Stimulated activated CD8-positive, alpha-beta memory T cell treated with anti-CD3 and anti-CD28 coated beads, Interleukin-15, amount 100 ng/mL, for 24 hours (primary cell): ENCODE results near the gene CCL11.

Experiments used
- DNase-seq: peaks from one replicate; pipeline ENCODE4 v3.0.0-alpha.2; 2020; ENCODE audit warnings: low read depth

The CCL11 gene

GRCh38 chr17:34257299-34257985 is 28.1 kb upstream of the CCL11 start:
- DNase-seq = no peak

DNA sequence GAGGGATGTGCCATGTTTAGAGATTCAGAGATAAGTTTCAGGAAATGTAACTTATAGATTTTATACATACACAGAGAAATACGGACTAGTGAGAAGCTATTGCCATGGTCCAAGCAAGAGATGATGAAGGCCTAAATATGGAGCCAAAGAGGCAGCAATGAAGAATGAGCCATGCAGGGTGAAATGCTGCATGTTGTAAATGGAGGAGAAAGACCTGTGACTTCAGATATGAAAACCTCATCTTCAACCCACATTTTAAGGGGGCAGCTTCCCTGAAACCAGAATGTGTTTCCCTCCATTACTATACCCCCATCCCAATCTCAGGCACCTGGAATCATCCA is 27.6 kb upstream of the CCL11 start:
- DNase-seq = no peak

GRCh38 chr17:34259146-34259545 is 26.4 kb upstream of the CCL11 start:
- DNase-seq = no peak

DNA sequence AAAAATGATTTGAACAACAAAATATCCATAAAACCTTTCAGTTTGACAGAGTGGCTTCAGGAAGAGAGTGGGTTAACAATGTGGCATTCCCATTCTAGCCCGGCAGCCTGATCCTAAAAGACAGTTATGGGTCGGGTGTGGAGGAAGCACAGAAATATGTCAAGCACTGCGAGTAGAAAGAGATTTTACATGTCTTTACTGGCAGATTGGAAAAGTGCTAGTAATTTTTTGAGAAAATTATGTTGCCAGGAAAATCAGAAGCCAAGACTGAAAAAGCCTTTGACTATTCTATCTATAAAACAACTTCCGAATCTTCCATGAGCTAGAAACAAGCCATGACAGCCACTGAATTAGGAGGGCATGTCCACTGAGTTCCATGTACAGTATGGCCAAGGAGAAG is 24.7 kb upstream of the CCL11 start:
- no peak for DNase-seq

GRCh38 chr17:34261568-34262337 is 23.8 kb upstream of the CCL11 start:
- DNase-seq = no peak

DNA sequence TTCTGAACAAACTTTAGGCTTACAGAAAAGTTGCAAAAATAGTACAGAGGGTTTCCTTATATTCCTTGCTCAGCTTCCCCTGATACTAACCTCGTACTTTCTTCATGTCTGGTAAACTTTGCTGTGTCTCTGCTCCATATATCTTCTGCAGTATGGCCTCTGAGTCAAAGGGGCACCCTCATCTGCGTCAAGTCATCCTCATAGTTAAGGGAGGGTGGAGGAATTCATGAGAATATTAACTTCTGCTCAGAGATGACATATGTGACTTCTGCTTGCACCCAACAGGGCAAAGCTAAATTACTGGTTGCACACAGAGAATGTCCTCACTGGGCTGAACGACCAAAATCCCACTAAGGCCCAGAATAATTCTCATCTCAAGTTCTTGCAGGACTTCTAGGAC is 19.8 kb upstream of the CCL11 start:
- DNase-seq = no peak

GRCh38 chr17:34269969-34270368 is 15.6 kb upstream of the CCL11 start, which contains the start of gene CCL7:
CCL7 (plus strand) TSS chr17:34270221; CDS start chr17:34270291, 70 bp downstream.
- no peak for DNase-seq

DNA sequence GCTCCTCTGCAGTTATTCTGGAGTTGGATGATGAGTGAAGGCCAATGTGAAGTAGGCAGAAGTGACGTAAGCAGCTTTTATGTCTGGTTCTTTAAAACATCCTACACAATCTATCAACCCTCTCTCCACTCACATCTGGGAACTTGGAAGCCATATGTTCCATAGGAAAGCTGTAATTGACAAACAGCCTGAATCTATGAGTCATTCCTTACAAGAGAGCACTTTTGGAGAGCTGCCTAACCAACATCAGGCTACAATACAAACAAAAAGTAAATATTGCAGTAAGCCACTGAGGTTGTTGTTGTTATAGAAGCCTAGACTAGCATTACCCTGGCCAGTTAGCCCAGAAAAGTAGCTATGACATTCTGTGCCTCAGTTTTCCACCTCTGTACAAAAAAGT is 9.7 kb upstream of the CCL11 start:
- DNase-seq = no peak

DNA sequence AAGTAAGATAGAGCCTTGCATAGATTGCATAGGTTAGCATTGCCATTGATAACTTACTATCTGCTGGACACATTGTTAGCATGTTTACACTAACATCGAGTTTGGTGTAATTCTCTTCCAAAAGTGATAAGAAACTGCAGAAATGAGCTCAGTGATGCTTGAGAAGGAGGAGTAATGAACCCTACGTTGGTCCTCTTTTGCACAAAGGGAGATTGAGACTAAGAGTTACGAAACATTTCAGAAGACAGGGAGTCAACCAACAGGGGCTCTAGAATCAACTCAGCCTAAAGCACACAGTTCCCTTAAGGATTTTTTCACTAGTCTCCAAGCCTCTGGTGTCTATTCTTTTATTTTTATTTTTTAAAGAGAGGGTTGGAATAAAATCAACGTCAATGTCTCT is 8.7 kb upstream of the CCL11 start:
- DNase-seq = no peak

GRCh38 chr17:34283571-34283970 is 2.0 kb upstream of the CCL11 start:
- DNase-seq = no peak

GRCh38 chr17:34287875-34288274 is 2.3 kb downstream of the CCL11 start:
- no peak for DNase-seq

- DNase-seq = no peak
These were observed 5.0 kb downstream of the CCL11 start for GRCh38 chr17:34290586-34290985.

DNA sequence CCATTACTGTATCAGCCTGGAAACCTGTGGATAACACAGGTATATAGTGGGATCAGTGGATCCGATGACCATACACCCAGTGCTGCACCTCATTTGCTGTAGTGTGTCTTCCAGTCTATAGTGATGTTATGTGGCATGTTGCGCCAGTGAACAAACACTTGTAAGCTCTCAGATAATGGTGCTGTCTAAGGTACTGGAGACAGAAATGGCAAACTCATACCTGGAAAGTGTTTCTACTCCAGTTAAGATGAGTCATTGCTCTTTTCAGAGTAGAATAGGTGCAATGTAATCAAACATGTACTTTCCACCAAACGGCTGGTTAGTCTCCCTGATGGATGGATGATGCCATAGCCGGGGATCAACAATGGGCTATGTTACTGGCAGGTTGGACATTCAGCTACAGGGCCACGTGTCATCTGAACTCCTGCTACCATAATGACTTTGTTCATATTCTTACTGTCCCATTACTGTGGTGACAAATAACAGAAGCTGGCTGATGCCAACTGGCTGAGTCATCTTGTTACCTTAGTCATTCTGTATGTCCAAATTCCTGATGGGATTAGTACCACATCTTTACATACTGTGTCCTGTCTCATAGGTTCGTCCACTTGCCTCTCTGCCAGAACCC is 6.3 kb downstream of the CCL11 start:
- DNase-seq = no peak

DNA sequence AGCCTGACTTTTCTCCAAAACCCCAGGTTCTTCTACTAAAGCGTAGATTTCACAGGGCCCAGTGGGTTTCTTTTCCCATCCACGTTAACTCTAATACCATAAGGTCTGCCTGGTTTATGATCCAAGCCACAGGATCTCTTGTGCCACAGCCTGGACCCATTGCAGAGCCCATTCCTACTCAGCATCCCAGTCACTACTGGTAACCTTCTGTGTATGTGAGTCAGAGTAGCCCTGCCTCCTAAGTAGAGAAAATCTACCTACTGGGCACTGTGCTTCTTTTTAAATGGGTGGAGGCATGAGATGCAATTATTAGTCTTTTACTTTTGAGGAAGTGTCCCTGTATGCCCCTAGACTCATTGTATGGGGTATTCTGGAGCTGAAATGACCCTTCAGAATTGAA is 13.5 kb downstream of the CCL11 start:
- DNase-seq = no peak

- DNase-seq = no peak
These were observed 14.5 kb downstream of the CCL11 start for GRCh38 chr17:34299956-34300577.

GRCh38 chr17:34300652-34301370 is 15.3 kb downstream of the CCL11 start:
- no peak for DNase-seq

DNA sequence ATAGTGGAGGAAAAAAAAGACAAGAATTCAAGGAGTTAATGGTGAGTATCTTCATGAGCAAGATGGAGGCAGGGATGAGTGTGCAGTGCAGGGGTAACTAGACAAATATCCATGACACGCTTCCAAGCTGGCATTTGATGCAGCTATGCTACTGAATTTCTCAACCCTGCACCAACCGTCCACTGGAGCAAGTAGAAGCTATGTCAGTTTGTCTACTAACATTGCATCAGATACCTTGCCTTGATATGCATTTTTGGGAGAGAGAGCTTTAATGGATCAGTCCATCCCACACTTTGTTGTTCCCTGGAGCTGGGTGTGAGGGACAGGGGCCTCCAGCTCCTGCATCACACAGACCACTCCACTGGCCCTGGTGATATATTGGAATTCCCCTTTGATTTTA is 16.4 kb downstream of the CCL11 start:
- DNase-seq = no peak

DNA sequence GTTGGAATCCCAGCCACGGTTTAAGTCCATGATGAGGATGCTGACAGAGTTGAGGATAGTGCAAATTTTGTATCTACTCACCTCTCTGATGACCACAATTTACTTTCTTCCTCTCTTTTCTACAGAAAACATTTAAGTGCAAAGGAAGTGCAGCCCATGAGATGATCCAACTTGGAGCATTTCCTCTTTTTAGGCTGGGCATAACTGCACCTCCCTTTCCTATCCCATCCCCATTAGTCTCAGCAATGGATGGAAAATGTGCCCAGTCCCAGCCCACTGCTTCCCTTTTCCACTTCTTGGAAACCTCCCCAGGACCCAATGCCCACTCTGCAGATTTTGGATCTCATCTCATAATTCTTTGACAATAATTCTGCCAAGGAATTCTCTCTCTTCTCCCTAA is 17.1 kb downstream of the CCL11 start:
- DNase-seq = no peak

DNA sequence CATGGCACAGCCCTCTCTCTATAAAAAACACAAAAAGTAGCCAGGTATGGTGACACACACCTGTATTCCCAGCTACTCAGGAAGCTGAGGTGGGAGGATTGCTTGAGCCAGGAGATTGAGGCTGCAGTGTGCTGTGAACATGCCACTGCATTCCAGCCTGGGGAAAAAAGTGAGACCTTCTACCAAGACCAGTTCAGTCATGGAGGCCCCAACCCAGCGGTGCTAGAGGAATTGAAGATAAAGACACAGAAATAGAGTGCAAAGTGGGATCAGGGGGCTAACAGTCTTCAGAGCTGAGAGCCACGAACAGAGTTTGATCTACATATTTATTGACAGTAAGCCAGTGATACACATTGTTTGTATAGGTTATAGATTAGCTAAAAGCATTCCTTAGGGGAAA is 18.1 kb downstream of the CCL11 start:
- no peak for DNase-seq

DNA sequence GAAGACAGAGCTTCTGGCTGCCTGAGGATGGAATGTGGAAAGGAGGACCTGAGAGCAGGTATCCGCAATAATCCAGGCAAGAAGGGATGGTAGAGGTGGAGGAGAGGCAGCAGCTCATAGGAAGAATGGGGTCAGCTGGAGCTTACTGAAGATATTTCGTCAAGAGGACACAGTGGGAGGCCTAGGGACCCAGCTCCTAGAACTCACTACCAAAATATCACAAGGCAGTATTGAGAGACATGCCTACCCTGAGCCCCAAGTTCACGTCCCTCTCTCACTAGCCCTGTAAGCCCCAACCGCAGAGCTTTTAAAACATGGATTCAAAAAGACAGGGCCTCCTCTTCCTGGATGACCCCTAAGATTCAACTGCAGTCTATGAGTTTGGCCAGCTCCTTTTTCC is 19.5 kb downstream of the CCL11 start:
- DNase-seq = no peak

GRCh38 chr17:34305606-34306005 is 20.1 kb downstream of the CCL11 start:
- DNase-seq = no peak

GRCh38 chr17:34306466-34306865 is 20.9 kb downstream of the CCL11 start:
- DNase-seq = no peak
